Suprapubic skin (tissue), 3 donors: ENCODE results near the gene DGCR8.

Source experiments
- CTCF ChIP-seq, 2 donors: fragments of 200-600 bp in 1 of 2; fragments of 450-650 bp in 1 of 2; sonication (generic) in 1 of 2; IDR thresholded peaks; one replicate each; pipeline ENCODE4 v1.5.1; 2016 to 2019; ENCODE audit warnings: antibody characterized with exemption in 2 of 2, mild to moderate bottlenecking in 1 of 2, moderate library complexity in 1 of 2
- POLR2AphosphoS5 ChIP-seq, 3 donors: sonication (generic); formaldehyde crosslinking; IDR thresholded peaks; one replicate each; pipeline ENCODE4 v1.6.1; 2017; ENCODE audit warnings: antibody characterized with exemption in 3 of 3

DNA sequence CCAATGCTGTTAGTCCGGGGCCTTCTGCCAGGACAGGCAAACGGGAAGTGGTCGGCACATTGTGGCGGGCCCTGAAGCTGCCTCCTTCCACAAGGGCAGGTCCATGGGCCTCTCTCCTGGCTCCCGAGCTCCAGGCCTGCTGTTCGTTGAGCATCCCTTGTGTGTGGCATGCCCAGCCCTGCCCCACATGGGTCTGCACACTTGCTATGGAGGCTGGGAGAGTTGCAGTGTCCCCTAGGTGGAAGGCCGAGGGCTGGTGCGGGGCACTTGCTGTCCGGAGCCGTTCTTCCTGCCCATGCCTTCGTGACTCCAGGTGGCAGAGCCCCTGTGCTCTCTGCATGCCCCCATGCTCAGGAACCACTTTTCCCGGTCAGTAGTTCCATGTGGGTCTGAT lies 26.0 kb upstream of the DGCR8 start:
- TF ChIP-seq CTCF (IDR thresholded peaks at IDR 0.05) (no peak), POLR2AphosphoS5 (IDR thresholded peaks at IDR 0.05) (no peak)
